Neutrophil (primary cell): ENCODE results near the gene BSDC1.

Experiments used
- H3K27ac ChIP-seq: fragments of 200-600 bp; sonication (generic); 2 replicates; pipeline ENCODE4 v1.5.1; 2016; ENCODE audit warnings: mild to moderate bottlenecking, moderate library complexity
- H3K27me3 ChIP-seq: fragments of 200-600 bp; sonication (generic); 2 replicates; pipeline ENCODE4 v1.6.0; 2016; ENCODE audit warnings: mild to moderate bottlenecking
- H3K36me3 ChIP-seq: fragments of 200-600 bp; sonication (generic); 2 replicates; pipeline ENCODE4 v1.5.1; 2017
- H3K4me1 ChIP-seq, 2 experiments: fragments of 200-600 bp in 1 of 2; sonication (generic) in 1 of 2; 1 replicate in 1 of 2; 2 replicates in 1 of 2; pipeline versions ENCODE4 v1.5.1 to v1.6.1; 2013 to 2016; ENCODE audit warnings: low read depth in 1 of 2, low read length in 1 of 2, mild to moderate bottlenecking in 1 of 2, moderate library complexity in 1 of 2; ENCODE audit not compliant: control insufficient read depth in 1 of 2, insufficient read depth in 1 of 2
- H3K4me3 ChIP-seq, 2 experiments: fragments of 200-600 bp in 1 of 2; sonication (generic) in 1 of 2; 1 replicate in 1 of 2; 2 replicates in 1 of 2; pipeline ENCODE4 v1.5.1; 2013 to 2016; ENCODE audit warnings: low read depth in 1 of 2, low read length in 1 of 2, mild to moderate bottlenecking in 1 of 2, moderate library complexity in 1 of 2
- H3K9me3 ChIP-seq: fragments of 200-600 bp; sonication (generic); 2 replicates; pipeline ENCODE4 v1.5.1; 2016
- CTCF ChIP-seq: fragments of 200-600 bp; sonication (generic); IDR thresholded peaks from 2 replicates; pipeline ENCODE4 v1.5.1; 2016; ENCODE audit warnings: antibody characterized with exemption

The BSDC1 gene

GRCh38 chr1:32406629-32407111 lies 12.4 kb upstream of the BSDC1 start:
- H3K4me1 ChIP-seq: no peaks in the 10 kb centered on the region
- H3K27me3 ChIP-seq: peaks cover 14% of the 10 kb centered on the region
- no peaks in the 10 kb centered on the region for H3K9me3 ChIP-seq
- no peaks in the 10 kb centered on the region for H3K36me3 ChIP-seq
- no peak overlapping the region for H3K27ac ChIP-seq
- TF ChIP-seq CTCF: no peak
- H3K4me3 ChIP-seq: no peak overlapping the region

DNA sequence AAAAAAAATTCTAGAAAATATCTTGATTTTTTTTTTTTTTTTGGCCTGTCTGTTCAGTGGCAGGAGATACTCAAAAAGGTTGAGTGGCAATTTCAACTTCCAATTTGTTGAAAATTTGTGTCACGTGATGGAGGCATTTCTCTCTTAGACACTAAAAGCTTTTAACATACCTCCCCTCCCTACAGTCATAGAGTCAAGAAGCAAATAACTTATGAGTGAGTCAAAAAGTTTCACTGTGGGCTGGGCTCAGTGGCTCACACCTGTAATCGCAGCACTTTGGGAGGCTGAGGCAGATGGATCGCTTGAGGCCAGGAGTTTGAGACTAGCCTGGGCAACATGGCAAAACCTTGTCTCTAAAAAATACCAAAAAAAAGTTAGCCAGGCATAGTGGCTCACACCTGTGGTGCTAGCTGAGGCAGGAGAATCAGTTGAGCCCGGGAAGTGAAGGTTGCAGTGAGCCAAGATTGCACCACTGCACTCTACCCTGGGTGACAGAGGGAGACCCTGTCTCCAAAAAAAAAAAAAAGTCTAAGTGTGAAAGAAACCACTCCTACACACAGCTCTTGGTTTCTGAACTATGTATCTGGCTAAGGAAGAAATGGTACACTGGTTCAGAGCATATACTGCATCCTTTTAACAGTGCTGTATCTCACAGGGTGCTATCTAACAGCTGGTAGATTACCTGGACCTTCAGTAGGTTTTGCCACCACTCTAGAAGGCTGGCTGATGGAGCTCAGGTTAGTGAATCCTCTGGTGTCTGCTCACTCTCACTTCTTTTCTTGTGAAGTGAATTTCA lies 11.6 kb upstream of the BSDC1 start:
- H3K27ac ChIP-seq: no peak overlapping the region
- no peaks in the 10 kb centered on the region for H3K9me3 ChIP-seq
- H3K4me3 ChIP-seq: no peak overlapping the region
- peaks cover 0 to 2% of the 10 kb centered on the region in 2 experiments for H3K4me1 ChIP-seq
- H3K27me3 ChIP-seq: peaks cover 6% of the 10 kb centered on the region
- no peaks in the 10 kb centered on the region for H3K36me3 ChIP-seq
- no peak for TF ChIP-seq CTCF

DNA sequence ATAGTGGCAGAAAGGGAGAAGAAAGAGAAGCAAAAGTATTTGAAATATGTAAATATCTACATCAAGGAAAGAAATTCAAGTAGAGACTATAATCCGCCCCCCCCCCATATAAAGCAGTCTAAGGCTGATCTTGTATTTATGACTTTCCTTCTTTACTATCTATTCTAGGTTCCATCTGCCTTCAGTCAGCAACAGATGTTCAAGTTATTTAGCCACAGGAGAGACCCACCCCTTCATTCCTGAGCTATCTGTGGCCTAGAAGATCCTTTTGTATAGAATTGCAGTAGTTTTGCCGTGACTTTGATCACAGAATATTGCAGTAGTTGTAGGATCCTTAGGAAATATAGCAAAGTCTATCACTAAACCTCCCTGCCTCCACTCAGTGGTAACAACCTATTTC lies 10.7 kb upstream of the BSDC1 start:
- TF ChIP-seq CTCF: no peak
- no peaks in the 10 kb centered on the region for H3K9me3 ChIP-seq
- H3K27me3 ChIP-seq: no peaks in the 10 kb centered on the region
- no peak overlapping the region for H3K4me3 ChIP-seq
- no peak overlapping the region for H3K27ac ChIP-seq
- H3K36me3 ChIP-seq: no peaks in the 10 kb centered on the region
- peaks cover 0 to 3% of the 10 kb centered on the region in 2 experiments for H3K4me1 ChIP-seq

DNA sequence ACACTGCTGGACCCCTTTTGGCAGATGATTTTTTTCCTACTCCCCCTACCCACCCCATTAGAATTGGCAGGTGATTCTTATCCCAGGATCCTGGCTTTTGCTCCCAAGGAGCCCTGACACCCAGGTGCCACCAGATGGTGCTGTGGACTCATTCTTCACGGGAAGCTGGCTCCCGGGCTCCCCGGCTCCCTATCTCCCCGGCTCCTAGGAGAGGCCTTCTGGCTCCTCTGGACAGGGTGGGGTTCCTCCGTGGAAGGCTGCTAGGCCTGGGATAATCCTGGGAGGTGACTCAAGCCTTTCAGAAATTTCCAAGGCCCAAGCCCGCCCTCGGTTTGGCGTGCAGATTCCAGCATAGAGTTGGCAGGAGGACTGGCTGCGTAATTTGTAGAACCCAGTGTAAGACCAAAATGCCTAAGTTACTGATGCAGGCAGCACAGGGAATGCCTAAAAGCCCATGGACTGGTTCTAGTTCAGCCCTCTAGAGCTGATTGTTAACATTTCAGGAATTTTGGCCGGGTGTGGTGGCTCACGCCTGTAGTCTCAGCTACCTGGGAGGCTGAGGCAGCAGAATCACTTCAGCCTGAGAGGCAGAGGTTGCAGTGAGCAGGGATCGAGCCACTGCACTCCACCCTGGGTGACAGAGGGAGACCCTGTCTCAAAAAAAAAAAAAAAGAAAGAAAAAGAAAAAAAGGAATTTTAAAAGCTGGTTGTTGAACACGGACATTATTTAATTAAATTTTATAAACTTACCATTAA lies 6.8 kb upstream of the BSDC1 start:
- TF ChIP-seq CTCF: peak; percentile 74
- Histone ChIP-seq H3K9me3 (no peaks in the 10 kb centered on the region), H3K4me3 (no peak overlapping the region), H3K27ac (no peak overlapping the region), H3K36me3 (no peaks in the 10 kb centered on the region), H3K4me1 (peaks cover 0 to 3% of the 10 kb centered on the region in 2 experiments), H3K27me3 (no peaks in the 10 kb centered on the region)

DNA sequence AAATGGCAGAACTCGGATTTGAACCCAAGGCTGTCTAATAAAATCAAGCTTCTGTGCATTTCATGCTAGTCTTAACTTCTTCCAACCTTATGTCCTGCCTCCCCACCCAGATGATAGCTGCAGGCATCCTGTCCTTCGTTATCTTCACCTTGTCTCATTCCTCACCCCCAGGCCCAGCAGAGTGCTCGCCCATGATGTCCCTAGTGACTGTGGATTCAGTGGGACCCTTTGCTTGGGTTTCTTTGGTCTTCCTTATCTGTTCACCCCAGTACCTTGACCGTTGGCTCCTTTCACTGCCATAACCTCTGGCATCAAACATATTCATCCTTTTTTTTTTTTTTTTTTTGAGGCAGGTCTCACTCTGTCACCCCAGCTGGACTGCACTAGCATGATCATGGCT lies 5.6 kb upstream of the BSDC1 start:
- H3K4me3 ChIP-seq: no peak overlapping the region
- TF ChIP-seq CTCF: no peak

More for the DNA sequence above, 5.6 kb upstream of the BSDC1 start:
- no peak overlapping the region for H3K27ac ChIP-seq
- H3K36me3 ChIP-seq: no peaks in the 10 kb centered on the region
- no peaks in the 10 kb centered on the region for H3K9me3 ChIP-seq
- no peaks in the 10 kb centered on the region for H3K27me3 ChIP-seq
- H3K4me1 ChIP-seq: peaks cover 4 to 7% of the 10 kb centered on the region in 2 experiments
